ENCODE results near the gene KREMEN2.

Gene KREMEN2

DNA sequence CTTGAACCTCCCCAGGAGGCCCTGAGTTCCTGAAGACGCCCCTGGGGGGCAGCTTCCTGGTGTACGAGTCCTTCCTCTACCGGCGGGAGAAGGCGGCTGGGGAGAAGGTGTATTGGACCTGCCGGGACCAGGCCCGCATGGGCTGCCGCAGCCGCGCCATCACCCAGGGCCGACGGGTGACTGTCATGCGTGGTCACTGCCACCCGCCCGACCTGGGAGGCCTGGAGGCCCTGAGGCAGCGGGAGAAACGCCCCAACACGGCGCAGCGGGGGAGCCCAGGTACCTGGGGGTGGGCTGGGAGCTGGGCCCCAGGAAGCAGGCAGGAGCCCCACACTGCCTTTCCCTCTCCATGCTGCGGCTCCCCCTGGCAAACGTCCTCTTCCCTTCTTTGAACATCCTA, 30.4 kb upstream of the KREMEN2 start:
- Histone ChIP-seq H3K36me3 (ENCODE audit: insufficient read depth) (no peaks in the 10 kb centered on the region), H3K27ac (no peak overlapping the region), H3K4me1 (ENCODE audit: low read depth, poor library complexity, severe bottlenecking) (no peaks in the 10 kb centered on the region), H4K20me1 (ENCODE audit: insufficient read depth) (no peaks in the 10 kb centered on the region), H3K9ac (no peak overlapping the region), H3K4me2 (no peak overlapping the region), H3K79me2 (ENCODE audit: insufficient read depth, low read depth) (no peaks in the 10 kb centered on the region), H3K4me3 (IDR thresholded peaks at IDR 0.05; ENCODE audit: insufficient read depth, low read depth, low read length) (no peak overlapping the region), H2AFZ (ENCODE audit: low read depth) (no peak overlapping the region), H3K27me3 (ENCODE audit: insufficient read depth, low read depth) (no peaks in the 10 kb centered on the region)
- TF ChIP-seq, protein P1, sequence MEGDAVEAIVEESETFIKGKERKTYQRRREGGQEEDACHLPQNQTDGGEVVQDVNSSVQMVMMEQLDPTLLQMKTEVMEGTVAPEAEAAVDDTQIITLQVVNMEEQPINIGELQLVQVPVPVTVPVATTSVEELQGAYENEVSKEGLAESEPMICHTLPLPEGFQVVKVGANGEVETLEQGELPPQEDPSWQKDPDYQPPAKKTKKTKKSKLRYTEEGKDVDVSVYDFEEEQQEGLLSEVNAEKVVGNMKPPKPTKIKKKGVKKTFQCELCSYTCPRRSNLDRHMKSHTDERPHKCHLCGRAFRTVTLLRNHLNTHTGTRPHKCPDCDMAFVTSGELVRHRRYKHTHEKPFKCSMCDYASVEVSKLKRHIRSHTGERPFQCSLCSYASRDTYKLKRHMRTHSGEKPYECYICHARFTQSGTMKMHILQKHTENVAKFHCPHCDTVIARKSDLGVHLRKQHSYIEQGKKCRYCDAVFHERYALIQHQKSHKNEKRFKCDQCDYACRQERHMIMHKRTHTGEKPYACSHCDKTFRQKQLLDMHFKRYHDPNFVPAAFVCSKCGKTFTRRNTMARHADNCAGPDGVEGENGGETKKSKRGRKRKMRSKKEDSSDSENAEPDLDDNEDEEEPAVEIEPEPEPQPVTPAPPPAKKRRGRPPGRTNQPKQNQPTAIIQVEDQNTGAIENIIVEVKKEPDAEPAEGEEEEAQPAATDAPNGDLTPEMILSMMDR (conservative IDR thresholded peaks at IDR 0.05; ENCODE audit: low read depth, low read length) = no peak

DNA sequence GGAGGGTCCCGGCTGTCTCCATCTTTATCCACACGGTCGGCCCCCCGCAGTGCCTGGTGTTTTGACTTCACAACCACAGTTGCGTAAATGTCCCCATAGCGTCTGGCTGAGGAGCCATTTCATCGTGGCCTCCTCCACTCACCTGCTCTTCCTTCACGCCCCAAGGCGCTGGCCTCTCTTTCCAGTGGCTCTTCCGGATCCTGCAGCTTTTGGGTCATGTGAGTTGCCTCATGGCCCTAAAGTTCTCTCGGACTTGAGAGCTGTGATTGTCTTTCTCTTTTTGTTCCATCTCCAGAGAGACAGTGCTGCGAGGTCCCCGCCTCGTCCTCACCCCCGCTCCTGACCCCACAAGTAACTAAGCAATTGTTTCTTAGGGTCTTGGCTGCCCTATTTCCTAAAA, 29.6 kb upstream of the KREMEN2 start:
- Histone ChIP-seq H3K4me3 (IDR thresholded peaks at IDR 0.05; ENCODE audit: insufficient read depth, low read depth, low read length) (no peak overlapping the region), H3K4me1 (ENCODE audit: low read depth, poor library complexity, severe bottlenecking) (no peaks in the 10 kb centered on the region), H3K27ac (no peak overlapping the region), H3K27me3 (ENCODE audit: insufficient read depth, low read depth) (no peaks in the 10 kb centered on the region), H3K4me2 (no peak overlapping the region), H3K36me3 (ENCODE audit: insufficient read depth) (no peaks in the 10 kb centered on the region; the same call in 1 of the 2 replicates), H3K79me2 (ENCODE audit: insufficient read depth, low read depth) (no peaks in the 10 kb centered on the region), H2AFZ (ENCODE audit: low read depth) (no peak overlapping the region), H4K20me1 (ENCODE audit: insufficient read depth) (no peaks in the 10 kb centered on the region), H3K9ac (no peak overlapping the region)
- TF ChIP-seq, protein P1 (conservative IDR thresholded peaks at IDR 0.05; ENCODE audit: low read depth, low read length) = no peak

DNA sequence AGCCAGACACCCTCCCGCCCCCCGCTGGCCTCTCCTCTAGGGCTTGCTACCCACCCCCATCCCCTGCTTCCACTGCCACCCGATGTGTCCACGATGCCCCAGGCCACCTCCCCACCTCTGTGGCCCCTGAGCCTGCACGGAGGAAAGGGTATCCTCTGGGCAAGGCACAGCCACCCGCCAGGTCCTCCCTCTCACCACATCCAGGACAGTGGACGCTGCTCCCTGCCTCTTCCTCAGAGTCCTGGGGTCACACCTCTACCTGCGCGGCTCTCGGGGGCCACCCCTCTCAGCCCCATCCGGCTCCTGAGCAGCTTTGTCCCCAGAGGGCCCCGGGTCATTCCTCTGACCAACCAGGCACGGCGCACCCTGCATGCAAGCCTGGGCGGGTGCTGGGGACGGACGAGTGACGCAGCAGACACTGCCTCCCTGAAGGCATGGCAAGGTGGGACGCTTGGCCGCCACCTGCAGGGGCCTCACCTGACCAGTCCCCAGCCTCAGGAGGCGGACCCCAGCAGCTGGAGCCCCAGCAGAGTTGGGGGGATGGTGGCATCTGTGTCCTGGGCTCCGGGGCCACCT, 27.6 kb upstream of the KREMEN2 start:
- Histone ChIP-seq H3K4me3 (IDR thresholded peaks at IDR 0.05; ENCODE audit: insufficient read depth, low read depth, low read length) (no peak overlapping the region), H3K27ac (no peak overlapping the region), H3K4me1 (ENCODE audit: low read depth, poor library complexity, severe bottlenecking) (no peaks in the 10 kb centered on the region), H3K27me3 (ENCODE audit: insufficient read depth, low read depth) (no peaks in the 10 kb centered on the region), H4K20me1 (ENCODE audit: insufficient read depth) (no peaks in the 10 kb centered on the region), H3K9ac (no peak overlapping the region), H3K4me2 (no peak overlapping the region), H2AFZ (ENCODE audit: low read depth) (no peak overlapping the region), H3K79me2 (ENCODE audit: insufficient read depth, low read depth) (no peaks in the 10 kb centered on the region), H3K36me3 (ENCODE audit: insufficient read depth) (no peaks in the 10 kb centered on the region; the same call in 1 of the 2 replicates)
- TF ChIP-seq, protein P1 (conservative IDR thresholded peaks at IDR 0.05; ENCODE audit: low read depth, low read length) = no peak

DNA sequence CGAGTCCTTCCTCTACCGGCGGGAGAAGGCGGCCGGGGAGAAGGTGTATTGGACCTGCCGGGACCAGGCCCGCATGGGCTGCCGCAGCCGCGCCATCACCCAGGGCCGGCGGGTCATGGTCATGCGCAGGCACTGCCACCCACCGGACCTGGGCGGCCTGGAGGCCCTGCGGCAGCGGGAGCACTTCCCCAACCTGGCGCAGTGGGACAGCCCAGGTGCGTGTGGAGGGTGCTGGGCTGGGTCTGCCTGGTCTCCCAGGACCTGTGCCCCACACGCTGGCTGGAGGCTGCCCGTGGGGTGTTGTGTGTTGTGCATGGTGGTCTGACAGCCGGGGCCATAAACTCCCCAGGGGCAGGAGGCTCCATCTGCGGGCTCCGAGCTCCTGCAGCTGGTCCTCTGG, 26.9 kb upstream of the KREMEN2 start:
- no peak overlapping the region for H3K9ac ChIP-seq
- no peaks in the 10 kb centered on the region; the same call in 1 of the 2 replicates for H3K36me3 ChIP-seq (ENCODE audit: insufficient read depth)
- no peak overlapping the region for H3K27ac ChIP-seq
- H3K4me1 ChIP-seq (ENCODE audit: low read depth, poor library complexity, severe bottlenecking) = no peaks in the 10 kb centered on the region
- H3K4me2 ChIP-seq = no peak overlapping the region
- H4K20me1 ChIP-seq (ENCODE audit: insufficient read depth) = no peaks in the 10 kb centered on the region
- no peak overlapping the region for H3K4me3 ChIP-seq (IDR thresholded peaks at IDR 0.05; ENCODE audit: insufficient read depth, low read depth, low read length)
- TF ChIP-seq, protein P1 (conservative IDR thresholded peaks at IDR 0.05; ENCODE audit: low read depth, low read length) = no peak
- H2AFZ ChIP-seq (ENCODE audit: low read depth) = no peak overlapping the region
- H3K27me3 ChIP-seq (ENCODE audit: insufficient read depth, low read depth) = no peaks in the 10 kb centered on the region
- no peaks in the 10 kb centered on the region for H3K79me2 ChIP-seq (ENCODE audit: insufficient read depth, low read depth)
